Left lung (tissue), 10 donors: ENCODE measurements around the gene GAS2L1. TPM values are rescaled to one million over a fixed set of nuclear protein-coding genes. Genes with fewer than 3 reads are reported as not detected.

Experiments used
- ATAC-seq: fragments of 200-7000 bp; cut with Tn5 transposase; one replicate; pipeline ENCODE4 v1.9.1; 2020; ENCODE audit warnings: moderate library complexity
- DNase-seq, 4 donors: peaks; one replicate each; pipeline ENCODE4 v3.0.0-alpha.2; 2013 to 2020
- H3K27ac ChIP-seq, 2 donors: fragments of 200-600 bp; sonication (generic) in 1 of 2; one replicate each; pipeline versions ENCODE4 v1.5.0 to v1.8.0; 2020 to 2021
- H3K27me3 ChIP-seq, 2 donors: fragments of 200-600 bp; sonication (generic) in 1 of 2; one replicate each; pipeline versions ENCODE4 v1.5.0 to v1.8.0; 2020 to 2021
- H3K36me3 ChIP-seq, 2 donors: fragments of 200-600 bp; sonication (generic) in 1 of 2; one replicate each; pipeline versions ENCODE4 v1.5.0 to v1.8.0; 2020 to 2021
- H3K4me1 ChIP-seq, 2 donors: fragments of 200-600 bp; one replicate each; pipeline ENCODE4 v1.8.0; 2021
- H3K4me3 ChIP-seq, 2 donors: fragments of 200-600 bp; sonication (generic) in 1 of 2; one replicate each; pipeline versions ENCODE4 v1.5.0 to v1.8.0; 2020 to 2021; ENCODE audit warnings: mild to moderate bottlenecking in 1 of 2
- H3K9me3 ChIP-seq, 2 donors: fragments of 200-600 bp; sonication (generic) in 1 of 2; one replicate each; pipeline versions ENCODE4 v1.5.0 to v1.8.0; 2020 to 2021
- intact Hi-C, 2 donors: fragments of 100-400 bp; cut with DNase I; formaldehyde crosslinking; loops; one replicate each; pipeline versions ENCODE4 v1.11.2 to v1.14.2; 2022
- polyA plus RNA-seq, 6 donors: library from polyadenylated mRNA; unstranded; fragments of 120-200 nt; gene quantifications; one replicate each; pipeline ENCODE4 v1.2.1, GENCODE V29; 2013; ENCODE audit not compliant: insufficient read length in 6 of 6
- total RNA-seq, 2 donors: library from RNA; stranded (reverse); fragmentation: NEBNext Ultra II Directional; extraction: Animal tissue kit (Norgen Biotek cat#: 25700); gene quantifications; one replicate each; pipeline ENCODE4 v1.2.1, GENCODE V29; 2021
- TF ChIP-seq, protein P1 (sequence below), 2 donors: fragments of 200-600 bp; sonication (generic) in 1 of 2; IDR thresholded peaks; one replicate each; pipeline versions ENCODE4 v1.5.0 to v1.8.0; 2021; ENCODE audit warnings: antibody characterized with exemption in 2 of 2
- donor health status: DM: no; HTN: yes; CAD: no.
- donor health status: DM: no; HTN: no; CAD: no.

Gene GAS2L1
- total and polyA plus RNA-seq, 8 donors, result 5.3 to 32.6 (median 9.1) TPM

DNA sequence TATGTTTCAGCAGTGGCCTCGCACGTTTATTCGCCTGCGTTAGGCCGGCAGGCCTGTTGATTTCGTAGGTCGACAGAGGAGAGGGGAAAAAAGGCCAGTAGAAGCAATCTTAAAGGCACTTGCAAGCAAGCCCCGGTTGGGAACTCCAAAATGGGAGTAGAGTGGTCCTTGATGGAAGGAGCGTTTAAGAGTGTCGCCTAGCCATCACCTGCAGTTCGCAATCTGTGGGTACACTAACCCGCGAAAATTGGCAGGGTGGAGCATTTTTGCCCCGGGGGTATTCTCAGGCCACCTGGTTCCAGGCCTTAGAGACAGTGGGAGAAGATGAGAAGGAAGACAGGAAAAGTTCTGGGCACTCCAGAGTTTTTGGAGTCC, 37.2 kb upstream of the GAS2L1 start:
- intact Hi-C loops, result no loop called here
- Histone ChIP-seq H3K4me1 (peaks cover 33 to 68% of the 10 kb centered on the region in 2 donors), H3K36me3 (peaks cover 0 to 41% of the 10 kb centered on the region in 2 donors), H3K27me3 (no peaks in the 10 kb centered on the region), H3K4me3 (peak overlapping the region; percentile 77 to 99), H3K9me3 (no peaks in the 10 kb centered on the region), H3K27ac (peak overlapping the region; percentile 98)
- TF ChIP-seq, protein P1, sequence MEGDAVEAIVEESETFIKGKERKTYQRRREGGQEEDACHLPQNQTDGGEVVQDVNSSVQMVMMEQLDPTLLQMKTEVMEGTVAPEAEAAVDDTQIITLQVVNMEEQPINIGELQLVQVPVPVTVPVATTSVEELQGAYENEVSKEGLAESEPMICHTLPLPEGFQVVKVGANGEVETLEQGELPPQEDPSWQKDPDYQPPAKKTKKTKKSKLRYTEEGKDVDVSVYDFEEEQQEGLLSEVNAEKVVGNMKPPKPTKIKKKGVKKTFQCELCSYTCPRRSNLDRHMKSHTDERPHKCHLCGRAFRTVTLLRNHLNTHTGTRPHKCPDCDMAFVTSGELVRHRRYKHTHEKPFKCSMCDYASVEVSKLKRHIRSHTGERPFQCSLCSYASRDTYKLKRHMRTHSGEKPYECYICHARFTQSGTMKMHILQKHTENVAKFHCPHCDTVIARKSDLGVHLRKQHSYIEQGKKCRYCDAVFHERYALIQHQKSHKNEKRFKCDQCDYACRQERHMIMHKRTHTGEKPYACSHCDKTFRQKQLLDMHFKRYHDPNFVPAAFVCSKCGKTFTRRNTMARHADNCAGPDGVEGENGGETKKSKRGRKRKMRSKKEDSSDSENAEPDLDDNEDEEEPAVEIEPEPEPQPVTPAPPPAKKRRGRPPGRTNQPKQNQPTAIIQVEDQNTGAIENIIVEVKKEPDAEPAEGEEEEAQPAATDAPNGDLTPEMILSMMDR (IDR thresholded peaks at IDR 0.05), result no peak
- DNase-seq, result no peak
- no peak for ATAC-seq

DNA sequence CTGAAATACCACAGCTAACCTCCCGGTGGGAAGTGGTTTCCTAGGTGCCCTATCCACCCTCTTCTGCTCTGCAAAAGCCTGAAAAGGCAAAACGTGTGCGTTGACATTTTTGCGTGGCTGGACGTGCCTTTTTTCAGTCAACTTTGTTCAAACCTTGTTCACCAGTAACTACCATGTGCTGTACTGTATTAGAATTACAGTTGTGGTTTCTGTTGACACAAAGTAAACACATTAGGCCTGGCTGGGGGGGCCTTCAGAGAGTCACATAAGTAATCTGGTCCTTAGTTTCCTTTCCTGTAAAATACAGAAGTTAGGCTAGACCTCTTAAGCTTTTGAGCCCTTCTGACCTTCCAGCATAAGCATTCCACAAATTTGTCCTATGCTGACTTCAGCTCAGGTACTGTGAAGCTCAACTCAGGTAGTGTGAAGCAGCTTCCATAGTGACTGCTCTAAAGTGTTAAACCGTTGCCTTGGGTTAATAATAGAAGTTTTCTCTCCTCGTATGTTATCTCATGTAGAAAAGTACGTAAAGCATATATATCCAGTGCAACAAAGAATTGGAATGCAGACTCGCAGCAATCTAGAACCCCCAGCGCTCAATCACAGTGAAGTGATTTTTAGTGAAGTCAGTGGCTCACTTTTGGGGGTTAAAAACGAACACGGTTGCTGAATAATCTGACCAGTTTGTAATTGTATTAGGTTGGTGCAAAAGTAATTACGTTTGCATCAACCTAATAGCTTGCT, 36.5 kb upstream of the GAS2L1 start:
- H3K9me3 ChIP-seq, result no peaks in the 10 kb centered on the region
- DNase-seq (no peak), ATAC-seq (peak; percentile 0)
- H3K4me3 ChIP-seq, result peak overlapping the region; percentile 77 to 99
- peaks cover 33 to 74% of the 10 kb centered on the region in 2 donors for H3K4me1 ChIP-seq
- TF ChIP-seq, protein P1 (IDR thresholded peaks at IDR 0.05), result no peak
- no peaks in the 10 kb centered on the region for H3K27me3 ChIP-seq
- intact Hi-C loops, result no loop called here
- H3K27ac ChIP-seq, result peak overlapping the region; percentile 98
- H3K36me3 ChIP-seq, result peaks cover 0 to 41% of the 10 kb centered on the region in 2 donors

DNA sequence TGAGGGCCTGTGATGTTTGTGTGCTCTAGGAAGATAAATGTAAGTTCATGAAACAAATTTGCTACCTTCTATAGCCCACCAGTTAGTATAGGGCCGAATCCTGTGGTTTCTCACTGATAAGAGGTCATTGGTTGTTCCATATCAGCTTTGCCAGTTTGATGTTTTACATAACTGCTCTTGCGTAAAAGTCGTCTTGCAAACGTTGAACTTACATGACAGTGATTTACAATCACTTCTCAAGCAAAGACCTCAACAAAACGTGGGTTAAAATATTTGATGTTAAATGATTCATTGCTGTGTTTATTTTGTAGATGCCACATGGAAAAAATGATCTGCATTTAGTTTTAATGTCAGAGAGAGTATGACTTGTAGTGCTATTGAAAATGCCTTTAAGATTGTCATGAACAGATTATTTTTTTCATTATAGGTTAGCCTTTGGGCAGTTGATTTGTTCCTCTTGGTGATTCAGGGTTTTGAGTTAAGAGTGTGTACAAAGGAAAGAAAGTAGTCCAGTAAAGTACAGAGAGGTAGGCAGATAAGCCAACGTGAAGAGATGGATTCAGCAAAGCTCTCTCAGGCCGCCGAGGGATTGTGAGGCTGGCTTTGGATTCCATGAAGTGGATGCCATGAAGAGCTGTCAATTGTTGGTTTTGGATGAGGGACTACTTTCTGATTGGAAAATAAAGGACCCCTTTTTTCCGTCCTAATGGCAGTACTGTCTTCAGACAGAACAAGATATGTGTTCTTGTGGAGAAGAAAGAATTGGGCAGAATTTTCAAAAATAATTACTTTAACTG, 35.8 kb upstream of the GAS2L1 start:
- peaks cover 0 to 42% of the 10 kb centered on the region in 2 donors for H3K36me3 ChIP-seq
- TF ChIP-seq, protein P1 (IDR thresholded peaks at IDR 0.05), result no peak
- ATAC-seq (no peak), DNase-seq (no peak)
- H3K27ac ChIP-seq, result peak overlapping the region; percentile 16 to 98
- H3K4me3 ChIP-seq, result peak overlapping the region; percentile 77 to 99
- peaks cover 33 to 82% of the 10 kb centered on the region in 2 donors for H3K4me1 ChIP-seq
- no peaks in the 10 kb centered on the region for H3K9me3 ChIP-seq
- intact Hi-C loops, result no loop called here
- no peaks in the 10 kb centered on the region for H3K27me3 ChIP-seq

DNA sequence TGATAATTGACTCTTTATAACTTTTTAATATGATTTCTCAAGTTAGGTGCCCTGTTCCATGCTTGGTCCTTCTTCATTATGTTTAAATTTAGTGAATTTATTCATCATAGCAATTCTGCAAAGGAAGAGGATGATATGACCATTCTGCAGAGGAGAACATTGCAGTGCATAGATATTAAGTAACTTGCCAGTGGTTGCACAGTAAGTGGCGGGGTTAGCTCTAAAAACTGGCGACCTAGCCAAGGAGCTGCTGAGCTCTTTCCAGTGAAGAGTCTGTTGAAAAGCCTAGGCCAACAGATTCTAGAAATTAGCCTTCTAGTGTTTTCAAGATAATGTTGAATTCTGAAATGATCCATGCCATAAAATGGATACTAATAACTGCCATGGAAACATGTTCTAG, 33.8 kb upstream of the GAS2L1 start:
- no peak for ATAC-seq
- H3K36me3 ChIP-seq, result peaks cover 0 to 60% of the 10 kb centered on the region in 2 donors
- intact Hi-C loops, result no loop called here

More for the DNA sequence above, 33.8 kb upstream of the GAS2L1 start:
- Histone ChIP-seq H3K4me3 (no peak overlapping the region), H3K27ac (no peak overlapping the region), H3K9me3 (no peaks in the 10 kb centered on the region), H3K27me3 (no peaks in the 10 kb centered on the region), H3K4me1 (peaks cover 33 to 76% of the 10 kb centered on the region in 2 donors)
- TF ChIP-seq, protein P1 (IDR thresholded peaks at IDR 0.05), result no peak
- no peak for DNase-seq
